Activated T-cell treated with anti-CD3 and anti-CD28 coated beads for 4 hours (primary cell): ENCODE data around the gene RNF126.
A peak's percentile ranks its signal among the peaks of the same experiment; 100 is the strongest.

Source experiments
- DNase-seq: peaks from one replicate; pipeline ENCODE4 v3.0.0-alpha.2; 2020

RNF126 gene

GRCh38 chr19:662207-662961 lies 630 bp downstream of the RNF126 start:
- peak; percentile 66 for DNase-seq

GRCh38 chr19:661427-662196 lies 1.4 kb downstream of the RNF126 start:
- DNase-seq = peak; percentile 48

- no peak for DNase-seq
Measured at GRCh38 chr19:660793-661426, 2.1 kb downstream of the RNF126 start.

GRCh38 chr19:658916-659839 lies 3.8 kb downstream of the RNF126 start:
- no peak for DNase-seq

GRCh38 chr19:658059-658839 lies 4.8 kb downstream of the RNF126 start:
- DNase-seq = no peak

GRCh38 chr19:657611-658010 lies 5.4 kb downstream of the RNF126 start:
- no peak for DNase-seq

GRCh38 chr19:656751-657559 lies 6.1 kb downstream of the RNF126 start:
- no peak for DNase-seq

GRCh38 chr19:655691-656090 lies 7.3 kb downstream of the RNF126 start:
- DNase-seq = no peak

- no peak for DNase-seq
Measured at GRCh38 chr19:653425-653824, 9.6 kb downstream of the RNF126 start.

GRCh38 chr19:652467-653389 lies 10.3 kb downstream of the RNF126 start:
- DNase-seq = no peak

- DNase-seq = no peak
Measured at GRCh38 chr19:651991-652390, 11.0 kb downstream of the RNF126 start.

GRCh38 chr19:651114-651818 lies 11.7 kb downstream of the RNF126 start:
- DNase-seq = no peak

- DNase-seq = no peak
Measured at GRCh38 chr19:650121-650520, 12.9 kb downstream of the RNF126 start.

- no peak for DNase-seq
Measured at GRCh38 chr19:648904-649801, 13.9 kb downstream of the RNF126 start.

- no peak for DNase-seq
Measured at GRCh38 chr19:648305-648704, 14.7 kb downstream of the RNF126 start.

- DNase-seq = no peak
Measured at GRCh38 chr19:647566-648284, 15.3 kb downstream of the RNF126 start.

- no peak for DNase-seq
Measured at GRCh38 chr19:646779-647565, 16.0 kb downstream of the RNF126 start.
